NCI-H226 (cell line): ENCODE results near the gene PIPOX.

Experiments used
- DNase-seq: peaks from one replicate; pipeline ENCODE4 v3.0.0-alpha.2; 2015

Gene PIPOX

DNA sequence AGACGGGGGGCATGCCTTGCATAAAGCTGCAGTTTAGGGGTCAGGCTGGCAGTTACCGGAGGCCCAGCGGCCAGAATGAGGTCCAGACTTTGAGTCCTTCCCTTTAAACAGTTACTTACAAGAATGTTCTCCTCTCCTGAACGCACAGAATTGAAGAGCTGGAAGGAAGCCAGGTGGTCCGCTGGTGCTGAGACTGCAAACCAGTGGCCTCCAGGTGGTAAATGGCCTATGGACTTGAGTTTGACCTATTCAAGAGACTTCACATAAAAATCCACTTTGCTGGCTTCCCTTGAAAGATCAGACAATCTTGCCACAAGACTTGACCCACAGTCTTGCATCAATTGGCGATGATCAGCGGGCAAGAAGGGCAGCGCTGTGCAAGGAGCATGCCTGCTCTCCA, 22.4 kb upstream of the PIPOX start:
- no peak for DNase-seq

DNA sequence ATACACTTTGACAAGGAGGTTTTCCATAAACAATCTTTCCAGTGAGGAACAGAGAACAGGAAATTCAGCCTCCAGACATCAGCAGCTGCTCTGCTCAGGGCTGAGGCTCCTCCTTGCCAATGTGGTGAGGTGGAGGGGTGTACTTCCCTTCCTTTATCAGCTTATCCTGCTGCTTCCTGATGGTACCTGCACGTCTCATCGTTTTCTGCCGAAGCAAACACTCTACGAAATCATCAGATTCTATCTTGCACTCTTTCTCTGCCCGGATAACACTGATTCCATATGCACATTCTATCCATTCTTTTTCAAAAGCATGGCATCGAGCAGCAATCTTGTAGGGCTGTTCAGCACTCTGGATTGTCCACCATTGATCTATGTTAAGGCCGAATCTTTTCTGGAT, 21.7 kb upstream of the PIPOX start:
- DNase-seq = no peak

DNA sequence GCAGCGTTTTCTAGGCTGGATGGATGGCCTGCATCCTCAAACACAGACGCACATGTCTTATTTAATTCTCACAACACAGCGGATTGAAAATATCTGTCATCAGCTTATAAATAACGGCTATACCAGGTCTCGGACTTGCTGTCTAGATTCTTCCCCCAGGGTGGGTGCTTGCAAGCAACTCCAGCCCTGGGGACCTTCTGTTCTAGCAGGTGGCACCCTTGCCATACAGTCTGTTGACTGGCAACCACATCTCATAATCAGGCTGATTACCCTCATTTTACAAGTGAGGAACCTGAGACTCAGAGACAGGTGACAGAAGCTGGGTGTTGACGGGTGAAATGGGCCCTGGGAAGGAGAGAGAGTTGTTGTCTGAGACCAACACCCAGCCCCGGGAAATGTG, 20.9 kb upstream of the PIPOX start:
- DNase-seq = no peak

- no peak for DNase-seq
Measured at GRCh38 chr17:29024316-29024952, 18.5 kb upstream of the PIPOX start.

GRCh38 chr17:29031488-29031887, 11.5 kb upstream of the PIPOX start:
- no peak for DNase-seq

- DNase-seq = no peak
Measured at GRCh38 chr17:29032013-29032856, 10.7 kb upstream of the PIPOX start.

DNA sequence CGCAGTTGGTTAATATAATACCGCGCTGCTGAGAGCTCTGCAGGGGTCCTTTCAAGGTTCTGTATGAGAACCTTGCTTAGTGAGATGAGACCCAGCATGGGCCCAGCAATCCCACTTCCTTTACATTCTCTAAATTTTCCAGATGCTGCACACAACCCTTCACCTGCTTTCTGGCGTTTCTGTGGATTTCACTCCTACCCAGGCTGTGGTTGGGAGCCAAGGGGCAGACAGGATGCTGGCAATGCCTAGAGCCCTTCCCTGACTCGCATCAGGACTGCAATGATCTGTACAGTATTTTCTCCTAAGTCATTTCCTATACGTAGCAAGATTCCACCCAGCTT, 10.1 kb upstream of the PIPOX start:
- DNase-seq = peak; percentile 89

DNA sequence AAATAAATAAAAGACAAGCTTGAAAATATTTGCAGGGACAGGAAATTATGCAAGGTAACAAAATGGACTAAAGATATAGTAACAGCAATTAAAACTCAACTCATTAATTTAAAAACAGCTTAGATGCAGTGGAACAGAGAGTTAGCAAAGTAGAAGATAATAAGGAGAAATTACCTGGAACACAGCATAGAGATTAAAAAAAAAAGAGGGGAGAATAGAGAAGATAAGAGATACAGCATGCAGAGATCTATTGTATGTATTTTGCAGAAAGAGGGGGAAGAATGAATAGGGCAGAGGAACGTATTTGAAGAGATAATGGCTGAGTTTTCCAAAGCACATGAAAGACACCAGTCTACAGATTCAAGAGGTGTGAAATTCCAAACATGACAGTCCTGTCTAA, 8.4 kb upstream of the PIPOX start:
- no peak for DNase-seq

GRCh38 chr17:29036584-29036983, 6.4 kb upstream of the PIPOX start:
- DNase-seq = no peak

GRCh38 chr17:29037739-29038084, 5.2 kb upstream of the PIPOX start:
- DNase-seq = no peak

DNA sequence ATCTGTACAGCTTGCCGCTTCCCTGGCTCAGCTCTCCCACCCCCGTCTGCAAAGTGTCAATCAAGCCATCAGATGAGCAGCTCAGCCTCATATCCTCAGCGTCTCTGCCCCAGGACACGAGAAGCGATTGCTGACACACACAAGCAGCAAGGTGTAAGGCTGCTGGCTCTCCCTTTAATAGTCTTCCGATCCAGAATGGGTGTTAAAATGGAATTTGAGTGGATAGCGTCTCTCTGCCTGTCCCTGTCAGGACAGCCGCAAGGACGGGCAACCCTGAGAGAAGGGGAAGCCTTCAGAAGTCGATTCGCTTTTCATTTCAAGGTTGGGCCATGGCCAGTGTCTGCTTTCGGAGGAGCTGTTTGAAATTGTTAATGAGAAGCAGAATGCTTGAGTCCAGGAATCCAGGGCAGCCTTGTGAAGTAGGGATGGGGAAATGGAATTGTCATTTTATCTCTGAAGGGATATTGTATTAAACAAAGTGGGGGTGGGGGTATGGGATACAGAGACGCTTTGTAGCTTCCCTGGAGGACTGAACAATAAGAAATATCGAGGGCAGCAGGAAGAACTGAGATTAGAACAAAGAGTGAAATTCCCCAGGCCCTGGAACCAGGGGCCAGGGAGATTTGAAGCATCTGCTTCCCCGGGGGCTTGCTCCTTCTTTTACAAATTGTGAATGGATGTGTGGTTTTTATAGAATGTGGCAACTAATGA, 4.7 kb upstream of the PIPOX start:
- no peak for DNase-seq

DNA sequence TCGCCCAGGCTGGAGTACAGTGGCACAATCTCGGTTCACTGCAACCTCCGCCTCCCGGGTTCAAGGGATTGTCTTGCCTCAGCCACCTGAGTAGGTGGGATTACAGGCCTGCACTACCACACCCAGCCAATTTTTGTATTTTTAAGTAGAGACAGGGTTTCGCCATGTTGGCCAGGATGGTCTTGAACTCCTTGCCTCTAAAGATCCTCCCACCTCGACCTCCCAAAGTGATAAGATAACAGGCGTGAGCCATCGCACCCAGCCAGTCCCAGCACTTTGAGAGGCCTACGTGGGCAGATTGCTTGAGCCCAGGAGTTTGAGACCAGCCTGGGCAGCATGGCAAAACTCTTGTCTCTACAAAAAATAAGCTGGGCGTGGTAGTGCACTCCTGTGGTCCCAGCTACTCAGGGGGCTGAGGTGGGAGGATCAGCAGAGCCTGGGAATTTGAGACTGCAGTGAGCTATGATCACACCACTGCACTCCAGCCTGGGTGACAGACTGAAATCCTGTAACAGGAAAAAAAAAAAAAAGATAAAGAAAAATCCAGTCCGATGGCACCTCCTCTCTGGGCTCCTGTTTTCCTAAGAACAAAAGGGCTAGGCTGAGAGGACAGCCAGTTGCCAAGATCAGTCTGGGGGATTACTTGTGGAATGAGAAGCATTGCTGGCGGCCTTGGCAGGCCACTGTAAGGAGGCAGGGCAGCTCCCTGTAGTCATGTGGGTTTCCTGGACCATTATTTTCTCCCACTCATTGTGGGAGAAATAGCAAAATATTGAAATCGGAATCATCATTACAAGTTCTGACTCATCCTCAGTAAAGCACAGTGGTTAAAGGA, 3.0 kb upstream of the PIPOX start:
- peak; percentile 92 for DNase-seq

DNA sequence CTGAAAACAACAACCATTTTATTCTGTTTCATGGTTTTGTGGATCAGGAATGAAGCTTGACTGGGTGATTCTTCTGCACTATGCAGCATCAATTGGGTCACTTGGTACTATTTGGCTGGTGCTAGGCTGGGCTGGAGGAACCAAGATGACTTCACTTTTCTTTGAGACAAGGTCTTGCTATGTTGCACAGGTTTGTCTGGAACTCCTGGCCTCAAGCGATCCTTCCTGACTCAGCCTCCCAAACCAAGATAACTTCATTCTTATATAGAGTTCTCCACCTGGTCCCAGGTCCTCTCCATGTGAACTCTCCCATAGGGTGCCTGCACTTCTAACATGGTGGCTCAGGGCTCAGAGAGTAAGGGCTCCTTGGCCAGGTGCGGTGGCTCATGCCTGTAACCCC, 1.9 kb upstream of the PIPOX start:
- DNase-seq = no peak

DNA sequence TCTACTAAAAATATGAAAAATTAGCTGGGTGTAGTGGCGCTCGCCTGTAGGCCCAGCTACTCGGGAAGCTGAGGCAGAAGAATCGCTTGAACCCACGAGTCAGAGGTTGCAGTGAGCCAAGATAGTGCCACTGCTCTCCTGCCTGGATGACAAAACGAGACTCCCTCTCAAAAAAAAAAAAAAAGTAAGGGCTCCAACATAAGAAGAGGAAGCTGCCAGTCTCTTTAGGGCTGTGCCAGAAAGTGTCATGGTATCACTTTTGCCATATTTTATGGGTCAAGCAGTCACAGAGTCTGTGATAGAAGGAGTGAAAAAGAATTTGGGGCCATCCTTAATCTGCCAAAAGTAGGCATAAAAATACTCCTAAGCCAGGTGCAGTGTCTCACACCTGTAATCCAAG, 1.4 kb upstream of the PIPOX start:
- no peak for DNase-seq

DNA sequence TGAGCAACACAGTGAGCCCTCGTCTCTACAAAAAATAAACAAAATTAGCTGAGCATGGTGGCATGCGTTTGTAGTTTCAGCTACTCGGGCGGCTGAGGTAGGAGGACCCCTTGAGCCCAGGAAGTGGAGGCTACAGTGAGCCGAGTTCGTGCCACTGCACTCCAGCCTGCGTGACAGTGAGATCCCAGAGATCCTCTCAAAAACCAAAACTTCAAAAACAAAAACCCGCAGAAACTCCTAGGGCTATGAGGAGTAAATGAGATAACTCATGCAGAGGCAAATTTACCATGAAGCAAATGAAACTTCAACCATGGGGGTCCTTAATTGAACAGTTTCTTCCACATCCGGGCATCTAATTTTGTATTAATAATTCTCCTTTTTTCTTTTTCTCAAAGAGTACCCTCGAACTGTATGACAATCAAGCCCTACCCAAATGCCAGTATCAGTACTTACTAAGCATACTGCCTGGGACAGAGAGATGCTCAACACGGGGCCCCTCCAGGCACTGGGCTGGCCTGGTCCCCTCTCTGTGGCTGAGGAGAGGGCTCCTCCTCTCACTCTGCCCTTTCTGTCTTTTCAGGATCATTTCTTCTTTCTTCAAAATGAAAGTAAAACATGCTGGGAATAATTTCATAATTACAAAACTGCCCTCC, 789 bp upstream of the PIPOX start:
- no peak for DNase-seq

DNA sequence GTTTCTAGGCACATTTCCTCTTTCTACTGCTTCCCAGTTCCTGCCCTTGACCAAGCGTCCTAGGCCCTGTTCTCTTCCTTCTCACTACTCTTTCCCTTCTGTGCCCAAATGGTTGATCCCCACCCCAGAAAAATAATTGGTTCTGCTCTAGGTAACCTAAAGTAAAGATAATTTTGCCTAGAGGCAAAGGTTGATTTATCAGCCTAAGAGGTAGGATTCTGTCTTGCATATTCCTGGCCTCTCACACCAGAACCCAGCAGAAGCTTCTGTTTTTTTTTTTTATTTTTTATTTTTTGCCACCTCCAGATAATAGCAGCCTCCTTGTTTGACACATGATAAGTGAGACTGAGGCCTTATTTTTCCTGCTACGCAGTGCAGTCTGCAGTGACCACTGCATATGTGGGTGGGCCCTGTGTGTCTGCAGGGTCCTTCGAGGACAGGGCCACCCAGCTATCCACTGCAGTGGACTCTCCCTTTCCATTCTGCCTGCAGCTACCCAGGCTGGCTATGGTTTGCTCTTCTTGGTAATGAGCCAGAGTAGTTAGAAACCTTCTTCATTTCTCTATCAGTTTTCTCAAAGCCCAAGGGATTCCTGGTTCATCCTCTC, 701 bp downstream of the PIPOX start:
- DNase-seq = no peak

- no peak for DNase-seq
Measured at GRCh38 chr17:29045026-29045425, 2.1 kb downstream of the PIPOX start.

GRCh38 chr17:29045734-29046472, 3.0 kb downstream of the PIPOX start:
- DNase-seq = no peak

DNA sequence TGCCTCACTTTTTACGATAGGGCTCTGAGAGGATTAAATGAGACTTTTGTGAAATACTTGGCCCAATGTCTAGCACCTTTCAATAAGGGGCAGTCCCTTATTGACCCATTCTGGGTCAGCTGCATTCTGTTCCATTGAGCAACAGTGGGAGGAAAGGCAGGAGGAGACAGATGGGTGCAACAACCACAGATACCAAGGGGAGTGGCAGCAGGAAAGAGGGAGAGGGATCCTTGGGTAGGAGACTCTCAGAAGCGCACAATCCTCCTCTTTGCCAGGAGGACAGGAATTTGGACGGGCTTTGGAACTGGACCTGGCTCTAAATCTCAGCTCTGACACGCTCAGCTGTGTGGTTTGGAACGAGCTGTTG, 3.5 kb downstream of the PIPOX start:
- no peak for DNase-seq

GRCh38 chr17:29048440-29049368, 5.8 kb downstream of the PIPOX start:
- DNase-seq = peak; percentile 82
